HG03159 (cell line): Measurements from ENCODE around the gene KRT27.
"Not testable (repeated sequence)": the region's sequence is repeated elsewhere in the genome, so short reads cannot be mapped to it uniquely, and the experiment has no call there.

Source experiments
- ATAC-seq: cut with Tn5 transposase; IDR thresholded peaks from one replicate; pipeline ENCODE4 v1.9.1; 2021; ENCODE audit warnings: mild to moderate bottlenecking, moderate library complexity; ENCODE audit not compliant: unreplicated experiment

KRT27 gene

DNA sequence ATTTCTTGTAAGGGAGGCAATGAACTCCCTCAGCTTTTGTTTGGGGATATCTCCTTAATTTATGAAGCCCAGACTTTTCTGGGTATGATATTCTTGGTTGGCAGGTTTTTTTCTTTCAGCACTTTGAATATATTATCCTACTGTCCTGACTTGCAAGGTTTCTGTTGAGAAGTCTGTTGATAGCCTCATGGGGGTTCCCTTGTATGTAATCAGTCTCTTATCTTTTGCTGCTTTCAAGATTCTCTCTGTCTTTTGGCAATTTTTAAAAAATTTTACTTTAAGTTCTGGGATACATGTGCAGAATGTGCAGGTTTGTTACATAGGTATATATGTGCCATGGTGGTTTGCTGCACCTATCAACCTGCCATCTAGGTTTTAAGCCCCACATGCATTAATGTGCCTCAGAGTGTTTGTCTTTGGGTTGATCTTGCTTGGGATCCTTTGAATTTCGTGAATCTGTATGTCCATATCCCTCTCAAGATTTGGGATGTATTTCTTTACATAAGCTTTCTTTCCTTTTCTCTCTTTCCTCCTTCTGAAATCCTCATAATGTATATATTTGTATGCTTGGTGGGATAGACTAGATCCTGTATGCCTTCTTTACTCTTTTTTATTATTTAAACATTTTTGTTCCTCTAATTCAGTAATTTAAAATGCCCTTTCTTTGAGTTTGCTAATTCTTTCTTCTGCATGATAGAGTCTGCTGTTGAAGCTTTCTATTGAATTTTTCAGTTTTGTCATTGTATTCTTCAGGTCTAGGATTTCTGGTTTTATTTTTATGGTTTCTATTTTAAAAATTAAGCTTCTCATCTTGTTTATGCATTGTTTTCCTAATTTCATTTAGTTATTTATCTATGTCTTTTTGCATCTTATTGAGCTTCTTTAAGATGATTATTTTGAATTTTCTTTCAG, 22.0 kb downstream of the KRT27 start:
- no peak for ATAC-seq

DNA sequence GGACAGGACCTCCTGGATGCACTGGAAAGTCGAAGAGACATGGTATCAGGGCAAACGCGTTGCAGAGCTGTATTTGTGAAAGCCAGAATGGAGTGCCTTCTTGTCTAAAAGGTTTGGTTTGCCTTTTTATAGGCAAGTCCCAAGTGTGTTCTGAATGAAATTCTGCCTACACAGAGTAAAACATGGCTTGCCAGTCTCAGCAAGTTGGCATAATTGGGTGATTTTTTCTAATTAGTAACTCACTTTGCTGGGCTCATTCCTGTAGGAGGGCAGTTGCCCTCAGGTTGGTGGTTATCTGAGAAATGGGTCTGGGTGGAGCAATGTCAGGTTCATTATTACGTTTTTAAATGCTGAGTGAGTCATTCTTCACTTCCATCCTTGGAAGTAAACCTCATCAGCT, 27.1 kb downstream of the KRT27 start, which contains the start of gene KRT25:
TSS of gene KRT25 (minus strand) at position 101 of the 400 bp plus-strand sequence. CDS start at position 41, 60 bp downstream.
- no peak for ATAC-seq

GRCh38 chr17:40753804-40754203, 28.5 kb downstream of the KRT27 start:
- no peak for ATAC-seq

- no peak for ATAC-seq
These were observed 31.3 kb downstream of the KRT27 start for GRCh38 chr17:40751065-40751464.

DNA sequence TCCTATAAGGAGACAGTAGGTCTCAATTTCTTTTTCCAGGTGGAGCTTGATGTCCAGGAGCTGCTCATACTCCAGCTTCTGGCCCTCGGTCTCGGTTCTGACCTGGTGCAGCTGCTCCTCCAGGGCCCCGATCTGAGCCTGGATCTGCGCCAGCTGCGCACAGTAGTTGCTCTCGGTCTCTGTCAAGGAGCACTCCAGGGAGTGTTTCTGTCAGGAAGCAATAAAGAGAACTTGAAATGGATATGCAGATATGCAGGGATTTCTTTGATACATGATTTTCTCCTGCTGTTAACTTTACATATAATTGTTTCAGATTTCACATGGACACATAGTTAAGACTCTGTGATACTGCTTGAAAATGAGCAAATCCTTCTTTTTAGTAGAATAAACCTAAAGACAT, 32.0 kb downstream of the KRT27 start:
- no peak for ATAC-seq

DNA sequence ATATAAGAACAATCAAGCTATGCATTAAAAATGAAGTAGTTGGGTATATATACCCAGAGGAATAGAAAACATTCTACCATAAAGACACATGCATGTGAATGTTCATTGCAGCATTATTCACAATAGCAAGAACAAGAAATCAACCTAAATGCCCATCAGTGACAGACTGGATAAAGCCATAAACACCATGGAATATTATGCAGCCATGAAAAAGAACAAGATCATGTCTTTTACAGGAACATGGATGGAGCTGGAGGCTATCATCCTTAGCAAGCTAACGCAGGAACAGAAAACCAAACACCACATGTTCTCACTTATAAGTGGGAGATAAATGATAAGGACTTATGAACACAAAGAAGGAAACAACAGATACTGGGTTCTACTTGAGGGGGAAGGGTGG, 33.7 kb downstream of the KRT27 start:
- not testable (repeated sequence) for ATAC-seq

DNA sequence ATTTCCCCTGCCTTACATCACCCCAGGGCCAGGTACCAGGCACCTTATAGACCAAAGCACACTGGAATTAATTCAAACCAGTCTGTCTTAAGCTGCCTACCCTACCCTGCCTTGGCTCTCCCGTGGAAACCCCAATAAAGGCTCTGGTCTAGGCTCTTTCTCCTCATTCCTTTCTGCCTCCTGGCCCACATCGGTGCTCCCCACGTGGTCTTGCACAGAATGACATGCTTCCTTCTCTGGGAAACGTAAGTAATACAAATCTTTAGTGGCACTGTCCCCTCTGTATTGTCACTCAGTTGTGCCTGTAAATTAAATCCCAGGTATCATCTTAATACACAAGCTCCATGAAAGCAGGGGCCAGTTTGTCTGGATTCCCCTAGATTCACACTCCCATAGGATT, 43.8 kb downstream of the KRT27 start:
- no peak for ATAC-seq

DNA sequence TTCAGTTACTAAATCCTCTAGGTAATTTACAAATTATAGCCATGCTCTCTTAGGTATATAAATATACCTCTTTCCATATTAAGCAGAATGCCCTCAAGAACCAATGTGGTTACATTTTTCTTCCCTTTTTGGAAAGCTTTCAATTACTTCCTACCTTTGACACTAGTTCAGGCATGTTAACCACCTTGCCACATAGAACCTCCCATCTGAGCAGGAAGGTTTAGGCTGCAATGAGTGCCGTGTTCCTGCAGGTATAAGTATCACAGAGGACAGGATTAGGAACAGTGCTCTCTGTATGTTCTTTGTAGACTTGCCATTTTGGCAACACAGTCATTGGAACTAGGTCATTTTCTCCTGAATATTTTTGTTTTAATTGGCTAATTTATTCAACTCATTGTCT, 47.3 kb downstream of the KRT27 start:
- ATAC-seq = no peak

DNA sequence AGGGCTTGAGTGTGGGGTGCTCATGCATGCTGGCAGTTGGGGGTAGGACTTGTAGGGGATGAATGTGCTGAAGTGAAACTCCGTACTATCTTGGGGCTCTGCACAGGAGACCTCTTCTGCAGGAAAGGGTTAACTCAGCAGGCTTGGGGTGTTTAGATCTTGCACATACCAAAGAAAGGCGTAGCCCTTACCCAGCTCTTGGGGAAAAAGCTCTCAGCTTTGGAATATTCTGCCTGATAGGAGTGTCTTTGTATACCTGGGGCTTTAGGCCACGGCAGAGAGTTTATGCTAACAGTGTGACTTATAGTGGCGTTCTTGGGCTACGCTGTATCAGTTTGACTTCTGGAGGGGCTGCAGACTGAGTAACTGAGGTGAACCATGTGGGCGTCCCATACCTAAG, 48.3 kb downstream of the KRT27 start:
- ATAC-seq = no peak

- ATAC-seq = no peak
These were observed 51.4 kb downstream of the KRT27 start for GRCh38 chr17:40730970-40731369.

- no peak for ATAC-seq
These were observed 54.7 kb downstream of the KRT27 start for GRCh38 chr17:40727447-40728231.

DNA sequence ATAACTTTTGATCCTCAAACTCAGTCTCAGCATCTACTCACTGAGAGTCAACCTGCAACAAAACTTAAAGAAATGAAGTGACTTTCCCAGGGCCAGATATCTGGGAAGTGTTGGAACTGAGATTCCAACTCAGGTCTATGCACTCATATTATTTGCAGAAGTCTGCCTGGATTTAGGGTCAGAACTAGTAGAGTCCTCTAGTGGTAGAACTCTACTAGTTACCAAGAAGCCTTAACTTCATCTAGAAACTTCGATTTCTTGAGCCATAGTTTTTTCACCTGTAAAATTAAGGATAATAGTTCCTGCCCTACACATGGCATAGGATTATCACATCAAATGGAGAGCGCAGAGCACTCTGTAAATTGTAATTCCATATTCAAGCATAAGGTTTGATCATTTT, 55.4 kb downstream of the KRT27 start:
- no peak for ATAC-seq
